SJCRH30 (cell line): Measurements from ENCODE around the gene PRR23C. TPM values are rescaled to one million over a fixed set of nuclear protein-coding genes. Genes with fewer than 3 reads are reported as not detected.
"Not testable (repeated sequence)": the region's sequence is repeated elsewhere in the genome, so short reads cannot be mapped to it uniquely, and the experiment has no call there.

Experiments
- DNase-seq, 2 experiments: peaks; one replicate each; pipeline ENCODE4 v3.0.0-alpha.2; 2015 to 2020
- H3K27ac ChIP-seq: fragments of 250-450 bp; sonication (Bioruptor Pico); 2 replicates; pipeline ENCODE4 v1.5.1; 2020; ENCODE audit warnings: mild to moderate bottlenecking, moderate library complexity
- H3K27me3 ChIP-seq: fragments of 250-450 bp; sonication (Bioruptor Pico); 2 replicates; pipeline ENCODE4 v1.5.1; 2020; ENCODE audit warnings: mild to moderate bottlenecking, moderate library complexity
- H3K36me3 ChIP-seq: fragments of 250-450 bp; sonication (Bioruptor Pico); 2 replicates; pipeline ENCODE4 v1.5.1; 2020; ENCODE audit warnings: mild to moderate bottlenecking, moderate library complexity
- H3K4me1 ChIP-seq: fragments of 250-450 bp; sonication (Bioruptor Pico); 2 replicates; pipeline ENCODE4 v1.5.1; 2020; ENCODE audit warnings: mild to moderate bottlenecking, moderate library complexity
- H3K4me3 ChIP-seq: fragments of 250-450 bp; sonication (Bioruptor Pico); 2 replicates; pipeline ENCODE4 v1.5.1; 2020; ENCODE audit warnings: mild to moderate bottlenecking, moderate library complexity
- H3K9me3 ChIP-seq: fragments of 250-450 bp; sonication (Bioruptor Pico); replicated peaks from 2 replicates; pipeline ENCODE4 v1.5.1; 2020; ENCODE audit warnings: mild to moderate bottlenecking, moderate library complexity
- total RNA-seq: library from RNA; depleted of rRNA; stranded (reverse); fragments of >200 nt; shearing (Covaris generic); gene quantifications from 2 replicates; pipeline ENCODE4 v1.2.3, GENCODE V29; 2014; rRNA removed

The PRR23C gene
- not detected in 2 replicates for total RNA-seq

DNA sequence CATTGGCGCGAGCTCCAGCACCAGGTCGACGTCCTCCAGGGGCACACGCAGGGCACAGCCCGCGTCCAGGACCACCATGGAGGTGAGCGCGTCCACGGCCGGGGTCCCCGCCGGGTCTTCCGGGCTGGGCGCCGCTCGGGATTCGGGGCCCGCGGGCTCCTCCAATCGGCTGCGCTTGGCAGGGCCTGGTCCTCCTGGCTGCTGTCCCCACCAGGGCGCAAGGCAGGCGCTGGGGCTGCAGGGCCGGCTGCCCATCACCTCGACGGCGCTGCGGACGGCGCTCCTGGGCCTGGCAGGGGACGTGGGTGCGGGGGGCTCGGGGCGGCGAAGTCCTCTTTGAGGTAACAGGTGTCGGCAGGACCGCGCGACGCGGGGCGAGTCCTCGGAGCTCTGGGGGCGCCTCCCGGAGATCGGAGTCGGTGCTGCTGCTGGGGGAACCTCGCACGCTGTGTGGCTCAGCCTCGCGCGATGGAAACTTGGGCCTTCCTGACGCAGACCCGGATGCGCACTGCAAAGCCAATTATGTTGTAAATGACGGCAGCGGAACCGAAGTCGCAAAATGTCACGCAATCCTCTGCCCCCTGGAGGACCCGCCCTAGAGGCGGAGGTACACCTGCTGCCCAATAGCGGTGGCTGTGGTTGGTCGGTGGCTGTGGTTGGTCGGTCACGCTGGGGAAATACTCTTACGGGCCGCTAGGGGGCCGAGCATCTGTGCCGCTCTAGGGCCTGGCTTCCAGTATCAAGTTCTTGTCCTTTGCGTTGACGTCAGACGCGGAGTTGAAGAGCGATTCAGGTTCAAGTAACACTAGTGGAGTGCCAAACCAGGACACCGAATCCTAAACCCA, at the start of gene PRR23C:
PRR23C (minus strand) TSS at position 527 of the 845 bp plus-strand sequence; CDS start at position 255, 272 bp downstream.
- no peak within 1 kb of the TSS for H3K27ac ChIP-seq
- H3K4me3 ChIP-seq, result no peak within 1 kb of the TSS
- H3K36me3 ChIP-seq, result no peaks in the 10 kb centered on the region
- no peaks in the 10 kb centered on the region for H3K4me1 ChIP-seq
- no peak for DNase-seq
- H3K27me3 ChIP-seq, result no peaks in the 10 kb centered on the region
- no peaks in the 10 kb centered on the region for H3K9me3 ChIP-seq

DNA sequence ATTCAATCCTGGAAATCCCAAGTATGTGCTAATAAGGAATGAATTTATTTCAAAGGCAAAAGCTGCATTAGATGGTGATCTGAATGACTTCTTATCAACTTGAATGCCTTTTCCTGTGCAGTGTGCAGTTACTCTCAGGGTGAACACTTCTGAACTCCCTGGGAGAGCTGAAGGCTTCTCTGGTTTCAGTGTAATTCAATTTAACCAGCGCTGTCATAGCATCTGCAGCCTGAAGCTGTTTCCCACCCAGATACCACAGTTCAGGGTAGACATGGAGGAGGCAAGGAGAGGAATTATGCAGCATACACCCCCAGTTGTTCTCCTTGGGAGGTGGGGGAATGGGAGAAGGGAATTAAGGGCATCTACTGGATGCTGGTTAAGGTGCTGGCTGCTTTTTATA, 49.1 kb upstream of the PRR23C start:
- no peaks in the 10 kb centered on the region for H3K9me3 ChIP-seq
- no peaks in the 10 kb centered on the region for H3K4me1 ChIP-seq
- no peaks in the 10 kb centered on the region for H3K27me3 ChIP-seq
- no peak overlapping the region for H3K4me3 ChIP-seq
- DNase-seq, result no peak
- no peaks in the 10 kb centered on the region for H3K36me3 ChIP-seq
- no peak overlapping the region for H3K27ac ChIP-seq

DNA sequence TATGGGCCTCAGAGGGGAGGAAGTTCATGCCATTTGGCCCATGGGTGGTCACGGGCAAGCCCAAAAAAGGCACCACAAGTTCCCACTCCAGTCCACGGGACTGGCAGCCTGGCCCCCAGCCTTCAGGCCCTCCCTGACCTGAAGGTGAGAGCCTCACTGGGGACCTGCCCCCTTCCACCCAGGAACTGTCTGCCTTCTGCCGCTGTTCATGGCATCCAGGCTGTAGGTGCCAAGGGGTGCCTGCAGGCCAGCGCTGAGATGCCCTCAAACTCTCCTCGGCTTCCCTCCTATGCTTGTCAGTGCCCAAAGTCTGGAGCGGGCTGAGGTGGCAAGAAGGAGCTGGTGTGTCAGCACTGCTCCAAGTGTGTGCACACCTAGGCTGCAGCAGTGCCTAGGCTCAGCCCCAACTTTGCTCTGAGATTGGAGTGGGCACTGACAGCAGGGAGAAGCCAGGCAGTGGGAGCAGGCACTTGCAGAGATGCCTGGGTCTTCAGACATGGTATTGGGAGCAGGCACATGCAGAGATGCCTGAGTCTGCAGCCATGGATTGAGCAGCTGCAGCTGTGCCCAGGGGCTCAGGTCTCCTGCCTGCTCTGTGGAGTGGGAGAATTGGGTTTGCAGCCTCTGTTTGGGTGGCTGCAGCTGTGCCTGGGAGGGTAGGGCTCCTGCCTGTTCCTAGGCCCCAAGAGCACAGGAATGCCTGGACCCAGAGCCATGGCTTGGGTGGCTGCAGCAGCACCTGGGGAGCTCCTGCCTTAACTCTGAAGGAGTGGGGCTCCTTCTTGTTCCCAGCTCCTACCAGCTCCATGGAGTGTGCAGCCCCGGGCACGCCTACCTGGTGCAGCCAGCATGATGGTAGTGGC, 44.0 kb upstream of the PRR23C start:
- no peak overlapping the region for H3K4me3 ChIP-seq
- DNase-seq, result no peak
- no peaks in the 10 kb centered on the region for H3K4me1 ChIP-seq

DNA sequence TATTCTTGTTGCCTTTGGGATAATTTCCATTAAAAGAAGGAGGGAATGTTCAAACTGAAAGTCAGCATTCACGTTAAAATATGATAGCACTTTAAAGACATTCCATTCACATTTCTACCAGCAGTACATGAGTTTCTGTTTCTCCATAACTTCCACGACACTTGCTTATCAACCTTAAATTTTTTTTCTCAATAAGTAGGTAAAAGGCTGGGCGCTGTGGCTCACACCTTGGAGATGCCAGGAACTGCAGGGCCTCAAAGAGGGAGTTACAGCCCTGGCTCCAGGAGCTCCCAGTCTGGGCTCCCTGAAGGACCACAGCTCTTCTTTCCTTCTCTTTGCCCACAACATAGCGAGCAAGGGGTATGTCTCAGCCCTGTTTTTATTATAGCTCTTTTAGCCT, 42.9 kb upstream of the PRR23C start:
- H3K9me3 ChIP-seq, result no peaks in the 10 kb centered on the region
- H3K4me3 ChIP-seq, result no peak overlapping the region
- H3K27ac ChIP-seq, result no peak overlapping the region
- H3K36me3 ChIP-seq, result no peaks in the 10 kb centered on the region
- DNase-seq, result no peak
- H3K27me3 ChIP-seq, result no peaks in the 10 kb centered on the region
- H3K4me1 ChIP-seq, result no peaks in the 10 kb centered on the region

More for the DNA sequence above, 44.0 kb upstream of the PRR23C start:
- Histone ChIP-seq H3K9me3 (no peaks in the 10 kb centered on the region), H3K27me3 (no peaks in the 10 kb centered on the region), H3K27ac (no peak overlapping the region), H3K36me3 (no peaks in the 10 kb centered on the region)

DNA sequence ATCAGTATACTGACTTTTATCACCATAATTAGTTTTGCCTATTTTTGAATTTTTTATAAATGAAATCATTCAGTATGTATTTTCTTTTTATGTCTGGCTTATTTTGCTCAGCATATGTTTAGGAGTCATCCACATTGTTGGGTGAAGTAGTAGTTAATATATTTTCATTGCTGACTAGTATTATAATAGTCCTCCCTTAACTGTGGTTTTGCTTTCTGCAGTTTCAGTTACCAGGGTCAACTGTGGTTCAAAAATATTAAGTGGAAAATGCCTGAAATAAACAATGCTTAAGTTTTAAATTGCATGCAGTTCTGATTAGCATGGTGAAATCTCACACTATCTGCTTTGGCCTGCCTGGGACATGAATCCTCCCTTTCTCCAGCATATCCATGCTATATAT, 39.5 kb upstream of the PRR23C start:
- H3K27me3 ChIP-seq, result no peaks in the 10 kb centered on the region
- no peak for DNase-seq
- H3K4me3 ChIP-seq, result no peak overlapping the region
- H3K4me1 ChIP-seq, result no peaks in the 10 kb centered on the region
- no peaks in the 10 kb centered on the region for H3K9me3 ChIP-seq
- no peak overlapping the region for H3K27ac ChIP-seq
- H3K36me3 ChIP-seq, result no peaks in the 10 kb centered on the region

DNA sequence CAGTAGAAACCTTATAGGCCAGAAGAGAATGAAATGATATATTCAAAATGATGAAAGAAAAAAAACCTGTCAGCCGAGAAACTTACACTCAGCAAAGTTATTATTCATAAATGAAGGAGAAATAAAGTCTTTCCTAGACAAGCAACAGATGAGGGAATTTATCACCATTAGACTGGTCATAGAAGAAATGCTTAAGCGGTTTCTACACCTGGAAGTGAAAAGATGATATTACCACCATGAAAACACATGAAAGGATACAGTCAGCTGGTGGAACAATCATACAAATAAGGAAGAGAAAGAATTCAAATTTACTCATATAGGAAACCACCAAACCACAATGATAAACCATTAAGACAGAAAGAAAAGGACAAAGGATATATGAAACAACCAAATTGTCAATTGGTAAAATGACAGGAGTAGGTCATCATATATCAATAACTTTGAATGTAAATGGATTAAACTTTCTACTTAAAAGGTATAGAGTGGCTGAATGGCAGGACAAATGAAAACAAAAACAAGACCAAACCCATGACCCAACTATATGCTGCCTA, 29.9 kb upstream of the PRR23C start:
- H3K36me3 ChIP-seq, result no peaks in the 10 kb centered on the region
- no peaks in the 10 kb centered on the region for H3K27me3 ChIP-seq
- no peak overlapping the region for H3K4me3 ChIP-seq
- H3K9me3 ChIP-seq, result no peaks in the 10 kb centered on the region
- no peak for DNase-seq
- no peak overlapping the region for H3K27ac ChIP-seq
- no peaks in the 10 kb centered on the region for H3K4me1 ChIP-seq

DNA sequence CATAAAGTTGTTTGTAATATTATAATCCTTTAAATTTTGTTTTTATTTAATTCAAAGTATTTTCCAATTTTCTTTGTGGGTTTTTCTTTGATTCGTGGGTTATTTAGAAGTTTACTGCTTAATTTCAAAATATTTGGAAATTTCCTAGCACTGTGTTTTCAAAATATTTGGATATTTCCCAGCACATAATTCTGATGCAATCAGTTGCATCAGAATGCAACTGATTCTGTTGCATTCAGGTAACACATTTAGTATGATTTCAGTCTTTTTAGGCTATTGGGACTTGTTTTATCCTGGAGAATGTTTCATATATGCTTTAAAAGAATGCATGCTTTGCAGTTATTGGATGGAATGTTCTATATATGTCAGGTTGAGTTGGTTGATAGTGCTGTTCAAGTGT, 18.2 kb upstream of the PRR23C start:
- H3K4me3 ChIP-seq, result no peak overlapping the region
- no peaks in the 10 kb centered on the region for H3K27me3 ChIP-seq

DNA sequence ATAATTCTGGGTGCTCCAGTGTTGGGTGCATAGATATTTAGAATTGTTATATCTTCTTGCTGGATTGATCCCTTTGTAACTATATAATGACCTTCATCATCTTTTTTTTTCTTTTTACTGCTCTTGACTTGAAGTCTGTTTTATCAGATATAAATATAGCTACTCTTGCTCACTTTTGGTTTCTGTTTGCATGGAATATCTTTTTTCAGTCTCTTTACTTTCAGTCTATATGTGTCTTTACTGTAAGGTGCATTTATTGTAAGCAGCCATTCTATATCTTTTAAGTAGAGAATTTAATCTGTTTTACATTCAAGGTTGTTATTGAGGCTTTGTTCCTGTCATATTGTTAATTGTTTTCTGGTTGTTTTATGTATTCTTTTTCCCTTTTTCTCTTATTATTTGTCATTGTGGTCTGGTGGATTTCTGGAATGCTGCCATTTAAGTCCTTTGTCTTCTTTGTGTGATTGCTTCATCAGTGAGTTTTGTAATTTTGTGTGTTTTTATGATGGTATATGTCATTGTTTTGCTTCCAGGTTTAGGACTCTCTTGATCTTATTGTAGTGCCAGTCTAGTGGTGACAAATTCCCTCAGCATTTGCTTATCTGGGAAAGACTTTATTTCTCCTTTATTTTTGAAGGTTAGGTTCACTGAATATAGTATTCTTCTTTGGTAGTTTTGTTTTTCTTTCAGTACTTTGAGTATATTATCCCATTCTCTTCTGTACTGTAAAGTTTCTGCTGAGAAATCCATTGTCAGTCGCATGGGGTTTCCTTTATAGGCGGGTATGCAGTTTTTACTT, 8.3 kb upstream of the PRR23C start:
- H3K27ac ChIP-seq, result no peak overlapping the region
- H3K27me3 ChIP-seq, result no peaks in the 10 kb centered on the region
- H3K4me3 ChIP-seq, result no peak overlapping the region
- DNase-seq, result no peak
- H3K36me3 ChIP-seq, result no peaks in the 10 kb centered on the region
- no peaks in the 10 kb centered on the region for H3K4me1 ChIP-seq
- H3K9me3 ChIP-seq, result no peaks in the 10 kb centered on the region

More for the DNA sequence above, 18.2 kb upstream of the PRR23C start:
- no peaks in the 10 kb centered on the region for H3K4me1 ChIP-seq
- no peaks in the 10 kb centered on the region for H3K9me3 ChIP-seq
- DNase-seq, result no peak
- H3K36me3 ChIP-seq, result no peaks in the 10 kb centered on the region
- H3K27ac ChIP-seq, result no peak overlapping the region

DNA sequence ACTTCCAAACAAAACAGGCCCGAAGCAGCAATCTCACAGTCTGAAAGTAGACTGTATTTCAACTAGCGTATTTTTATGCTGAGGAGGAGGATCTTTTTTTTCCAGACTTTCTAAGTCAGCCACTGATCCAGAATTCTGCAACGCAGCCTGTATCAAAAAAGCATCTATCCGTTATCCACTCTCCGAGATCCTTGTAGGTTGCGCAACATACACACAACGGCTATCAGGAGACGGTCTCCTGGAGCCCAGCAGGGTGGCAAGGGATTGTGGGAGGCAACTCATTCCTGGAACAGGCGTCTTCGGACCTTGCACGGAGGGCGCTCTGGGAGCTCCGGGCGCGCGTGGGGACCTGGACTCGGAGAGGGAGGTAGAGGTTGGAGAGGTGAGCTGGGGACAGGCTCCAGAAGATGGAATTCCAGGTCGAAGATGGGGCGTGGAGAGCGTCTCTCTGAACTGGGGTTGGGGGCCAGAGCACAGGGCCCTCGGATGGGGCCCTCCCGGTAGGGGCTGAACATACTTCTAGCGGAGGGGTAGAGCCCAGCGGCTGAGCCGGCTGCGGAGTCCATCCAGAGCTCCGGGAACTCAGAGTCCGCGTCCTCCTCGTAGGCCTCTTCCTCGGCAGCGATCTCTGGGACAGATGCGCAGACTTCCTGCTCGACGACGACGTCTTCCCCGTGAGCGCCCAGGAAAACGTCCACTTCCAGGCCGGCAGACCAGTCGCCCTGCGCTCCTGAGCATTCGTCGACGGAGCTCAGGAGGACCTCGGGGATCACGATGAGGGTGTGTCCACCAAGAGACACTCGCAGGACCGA, 932 bp downstream of the PRR23C start:
- H3K9me3 ChIP-seq, result no peaks in the 10 kb centered on the region
- DNase-seq, result no peak
- H3K4me3 ChIP-seq, result no peak overlapping the region
- H3K27ac ChIP-seq, result no peak overlapping the region
- no peaks in the 10 kb centered on the region for H3K36me3 ChIP-seq
- no peaks in the 10 kb centered on the region for H3K4me1 ChIP-seq
- no peaks in the 10 kb centered on the region for H3K27me3 ChIP-seq

DNA sequence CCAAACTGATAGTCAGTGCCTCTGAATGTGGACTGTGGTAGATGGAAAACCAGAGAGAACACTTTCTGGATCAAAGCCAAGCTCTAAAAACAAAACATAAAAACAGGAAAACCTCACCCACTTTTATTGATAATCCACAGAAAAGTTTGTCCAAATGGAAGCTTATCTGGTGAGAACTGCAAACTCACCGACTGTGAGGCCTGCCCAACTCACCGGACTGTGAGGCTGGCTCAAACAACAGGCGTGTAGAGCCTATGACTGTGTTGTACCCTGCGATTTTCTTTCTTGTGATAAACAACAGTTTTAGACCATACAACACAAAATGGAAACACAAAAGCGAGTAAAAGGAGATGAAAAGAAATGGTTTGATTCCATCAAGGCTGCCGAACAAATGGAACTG, 7.2 kb downstream of the PRR23C start:
- no peak for DNase-seq
- Histone ChIP-seq H3K27me3 (peaks cover 4% of the 10 kb centered on the region; the same call in 1 of the 2 replicates), H3K9me3 (no peaks in the 10 kb centered on the region), H3K27ac (no peak overlapping the region), H3K4me3 (no peak overlapping the region), H3K36me3 (no peaks in the 10 kb centered on the region), H3K4me1 (no peaks in the 10 kb centered on the region)

DNA sequence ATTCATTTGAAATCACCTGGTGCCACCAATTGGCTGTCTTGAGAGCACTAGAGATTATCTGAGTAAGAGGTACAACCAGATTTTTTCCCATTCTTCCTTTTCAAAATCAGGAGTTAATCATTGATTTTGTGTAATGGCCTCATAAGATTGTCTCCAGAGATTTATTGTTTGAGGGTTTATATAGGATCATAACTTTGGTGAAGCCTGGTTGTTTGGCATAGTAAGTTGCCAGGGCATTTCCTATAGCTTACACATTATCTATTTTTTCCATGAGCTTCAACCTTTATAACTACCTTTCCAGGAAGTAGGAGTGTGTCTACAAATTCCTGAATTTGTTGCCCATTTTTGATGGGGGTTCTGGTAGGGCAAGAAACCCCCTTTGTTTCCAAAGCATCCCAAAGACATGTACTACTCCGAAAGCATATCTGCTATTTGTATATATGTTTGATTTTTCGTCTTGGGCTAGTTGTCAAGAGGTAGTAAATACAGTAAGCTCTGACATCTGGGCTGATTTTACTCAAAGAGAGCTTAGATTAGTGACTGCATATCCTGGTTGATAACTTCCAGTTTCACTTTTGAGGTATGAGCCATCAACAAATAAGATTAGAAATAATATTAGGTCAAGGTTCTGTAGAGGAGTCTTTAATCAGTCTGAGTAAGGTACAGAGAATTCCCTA, 12.2 kb downstream of the PRR23C start:
- no peaks in the 10 kb centered on the region for H3K9me3 ChIP-seq
- peaks cover 4% of the 10 kb centered on the region; the same call in 1 of the 2 replicates for H3K27me3 ChIP-seq
- no peaks in the 10 kb centered on the region for H3K36me3 ChIP-seq
- no peaks in the 10 kb centered on the region for H3K4me1 ChIP-seq
- H3K4me3 ChIP-seq, result no peak overlapping the region
- H3K27ac ChIP-seq, result no peak overlapping the region
- no peak for DNase-seq

DNA sequence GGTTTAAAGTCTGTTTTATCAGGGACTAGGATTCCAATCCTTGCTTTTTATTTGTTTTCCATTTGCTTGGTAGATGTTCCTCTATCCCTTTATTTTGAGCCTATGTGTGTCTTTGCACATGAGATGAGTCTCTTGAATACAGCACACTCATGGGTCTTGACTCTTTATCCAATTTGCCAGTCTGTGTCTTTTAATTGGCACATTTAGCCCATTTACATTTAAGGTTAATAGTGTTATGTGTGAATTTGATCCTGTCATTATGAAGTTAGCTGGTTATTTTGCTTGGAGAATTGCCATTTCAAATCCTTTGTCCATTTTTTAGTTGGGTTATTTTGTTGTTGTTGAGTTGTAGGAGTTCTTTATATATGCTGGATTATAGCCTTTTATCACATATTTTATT, 14.1 kb downstream of the PRR23C start:
- H3K36me3 ChIP-seq, DNase-seq, H3K9me3 ChIP-seq, H3K4me3 ChIP-seq, H3K27ac ChIP-seq, H3K27me3 ChIP-seq, H3K4me1 ChIP-seq: not testable (repeated sequence)

DNA sequence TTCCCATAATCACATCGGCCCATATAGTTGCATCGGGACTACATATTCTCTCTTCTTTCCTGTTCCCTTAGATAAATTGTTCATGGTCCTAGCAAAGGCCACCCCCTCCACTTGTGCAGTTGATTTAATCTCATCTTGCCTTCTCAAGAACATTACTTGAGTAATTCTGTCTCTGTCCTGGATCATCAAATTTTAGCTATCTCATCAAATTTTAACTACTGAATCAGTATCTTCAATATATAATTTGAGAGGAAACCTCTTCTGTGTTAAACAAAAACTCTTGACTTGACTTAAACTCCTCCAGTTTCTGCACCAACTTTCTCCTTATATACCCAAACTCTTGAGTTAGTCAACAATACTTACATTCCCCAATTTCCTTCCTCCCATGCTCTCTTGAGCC, 19.7 kb downstream of the PRR23C start:
- no peak for DNase-seq
- H3K27ac ChIP-seq, result no peak overlapping the region
- H3K27me3 ChIP-seq, result no peaks in the 10 kb centered on the region
- no peaks in the 10 kb centered on the region for H3K4me1 ChIP-seq
- peaks cover 2% of the 10 kb centered on the region; the same call in 1 of the 2 replicates for H3K9me3 ChIP-seq
- H3K4me3 ChIP-seq, result no peak overlapping the region
- H3K36me3 ChIP-seq, result no peaks in the 10 kb centered on the region
